GM12874 (cell line): Measurements from ENCODE around the gene NAV2.

Experiments used
- TF ChIP-seq, protein P1 (sequence below): IDR thresholded peaks from 2 replicates; pipeline ENCODE4 v1.5.1; 2011; ENCODE audit warnings: low read depth, mild to moderate bottlenecking, control low read depth, low read length, moderate library complexity; ENCODE audit not compliant: insufficient read depth

The NAV2 gene

DNA sequence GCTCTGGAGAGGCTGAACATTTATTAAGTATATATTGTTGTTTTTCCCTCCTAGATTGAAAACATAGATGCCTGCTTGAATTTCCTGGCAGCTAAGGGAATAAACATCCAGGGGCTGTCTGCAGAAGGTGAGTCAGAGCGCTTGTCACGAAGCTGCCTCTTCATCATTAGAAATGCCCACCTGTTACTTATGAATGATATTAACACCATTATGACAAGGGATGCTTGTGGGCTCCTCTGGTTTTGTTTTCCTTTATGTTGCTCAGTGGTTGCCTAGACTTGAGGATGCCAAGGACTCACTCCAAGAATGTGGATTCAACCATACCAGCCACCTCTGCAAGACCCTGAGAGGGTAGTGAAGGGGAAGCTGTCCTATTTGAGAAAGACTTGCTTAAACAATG, 156.2 kb downstream of the NAV2 start:
- TF ChIP-seq, protein P1, sequence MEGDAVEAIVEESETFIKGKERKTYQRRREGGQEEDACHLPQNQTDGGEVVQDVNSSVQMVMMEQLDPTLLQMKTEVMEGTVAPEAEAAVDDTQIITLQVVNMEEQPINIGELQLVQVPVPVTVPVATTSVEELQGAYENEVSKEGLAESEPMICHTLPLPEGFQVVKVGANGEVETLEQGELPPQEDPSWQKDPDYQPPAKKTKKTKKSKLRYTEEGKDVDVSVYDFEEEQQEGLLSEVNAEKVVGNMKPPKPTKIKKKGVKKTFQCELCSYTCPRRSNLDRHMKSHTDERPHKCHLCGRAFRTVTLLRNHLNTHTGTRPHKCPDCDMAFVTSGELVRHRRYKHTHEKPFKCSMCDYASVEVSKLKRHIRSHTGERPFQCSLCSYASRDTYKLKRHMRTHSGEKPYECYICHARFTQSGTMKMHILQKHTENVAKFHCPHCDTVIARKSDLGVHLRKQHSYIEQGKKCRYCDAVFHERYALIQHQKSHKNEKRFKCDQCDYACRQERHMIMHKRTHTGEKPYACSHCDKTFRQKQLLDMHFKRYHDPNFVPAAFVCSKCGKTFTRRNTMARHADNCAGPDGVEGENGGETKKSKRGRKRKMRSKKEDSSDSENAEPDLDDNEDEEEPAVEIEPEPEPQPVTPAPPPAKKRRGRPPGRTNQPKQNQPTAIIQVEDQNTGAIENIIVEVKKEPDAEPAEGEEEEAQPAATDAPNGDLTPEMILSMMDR: no peak

DNA sequence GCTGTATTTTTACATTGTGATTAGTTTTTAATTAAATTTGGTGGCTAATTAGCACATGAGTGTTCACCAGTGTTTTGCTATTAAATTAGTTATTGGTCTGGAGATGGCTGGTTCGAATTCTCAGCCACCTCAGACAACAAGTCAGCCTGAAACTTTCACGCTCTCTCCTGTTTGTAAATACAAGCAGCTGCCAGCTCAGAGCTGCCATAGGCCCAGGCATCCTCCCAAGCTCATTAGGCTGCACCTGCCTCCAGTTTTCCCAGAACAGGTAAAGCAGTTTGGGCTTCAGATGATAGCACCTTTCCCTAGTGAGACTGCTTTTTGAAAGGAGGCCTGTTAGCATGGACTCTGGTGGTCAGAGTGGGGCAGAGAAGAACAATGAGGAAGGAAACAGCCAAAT, 156.8 kb downstream of the NAV2 start:
- TF ChIP-seq, protein P1: no peak

DNA sequence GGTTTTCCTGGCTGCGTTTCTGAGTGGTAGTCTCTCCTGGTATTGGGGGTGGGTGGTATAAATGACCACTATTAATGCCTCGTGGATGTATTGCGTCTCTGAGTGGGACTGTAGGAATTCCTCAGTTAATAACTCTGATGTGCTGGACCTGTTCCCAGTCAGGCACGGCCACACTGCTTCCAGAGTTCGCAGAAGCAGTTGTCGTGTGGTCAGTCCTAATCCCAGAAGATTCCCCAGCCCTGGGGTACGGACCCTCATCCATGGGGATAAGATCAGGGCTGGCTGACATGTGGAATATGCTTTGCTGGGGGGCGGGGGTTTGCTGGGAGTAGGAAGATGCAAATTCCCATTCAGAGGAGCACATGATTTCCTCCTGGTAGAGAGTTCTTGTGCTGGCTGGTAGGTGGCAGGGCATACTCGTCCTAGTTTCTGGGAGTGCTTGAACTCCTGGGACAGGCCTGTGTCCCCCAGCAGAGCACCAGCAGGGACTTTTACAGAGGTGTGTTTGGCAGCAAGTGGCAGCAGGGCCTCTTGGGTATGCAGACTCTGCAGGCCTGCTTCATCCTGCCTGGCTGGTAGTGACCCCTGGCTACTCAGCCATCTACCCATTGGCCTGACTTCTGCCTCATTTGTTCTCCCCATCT, 157.4 kb downstream of the NAV2 start:
- TF ChIP-seq, protein P1: no peak

DNA sequence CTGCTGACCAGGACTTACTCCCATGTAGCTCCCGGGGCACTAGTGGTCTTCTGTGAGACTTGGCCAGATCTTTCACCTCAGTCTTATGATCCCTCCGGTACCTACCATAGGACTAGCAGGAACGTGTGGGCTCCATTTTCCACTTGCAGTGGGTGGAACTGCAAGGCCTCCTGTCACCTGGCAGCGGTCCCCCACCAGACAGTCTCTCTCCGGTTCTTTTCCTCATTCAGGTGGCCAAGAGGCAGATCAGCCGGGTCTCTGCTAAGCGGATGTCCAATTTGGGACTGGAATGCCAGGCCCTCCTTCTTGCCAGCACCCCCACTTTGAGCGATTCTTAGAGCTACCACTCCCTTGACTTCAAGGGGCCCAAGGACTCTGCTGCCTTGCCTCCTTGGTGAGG, 158.9 kb downstream of the NAV2 start:
- TF ChIP-seq, protein P1: no peak

DNA sequence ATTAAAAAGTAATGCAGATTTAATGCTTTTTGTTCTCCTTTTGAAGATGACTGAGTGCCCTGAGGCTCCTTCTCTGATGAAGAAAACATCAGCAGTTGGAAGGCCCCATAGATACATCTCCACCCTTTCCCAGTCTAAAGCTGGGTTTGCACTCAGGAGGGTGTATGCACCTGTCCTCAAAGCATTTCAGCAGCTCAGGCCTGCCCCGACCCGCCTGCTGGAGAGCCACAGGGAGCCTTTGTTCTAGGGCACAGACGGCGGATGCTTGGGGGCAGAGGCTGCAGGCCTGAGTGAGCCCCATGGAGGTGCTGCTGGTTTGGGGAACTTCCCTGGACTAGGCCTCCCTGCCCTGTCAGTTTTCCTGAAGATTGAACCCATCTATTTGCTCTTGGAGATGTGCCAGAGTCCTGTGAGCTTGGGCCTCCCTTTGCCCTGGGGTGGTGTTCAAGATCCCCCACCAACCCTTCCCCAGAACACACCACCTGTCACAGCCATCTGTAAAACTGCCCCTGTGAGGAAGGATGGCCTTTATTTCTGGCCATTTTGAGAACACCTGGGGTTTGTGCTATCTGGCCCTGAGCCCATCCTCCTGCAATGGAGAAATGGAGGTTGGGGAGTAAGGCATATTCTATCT, 160.0 kb downstream of the NAV2 start:
- TF ChIP-seq, protein P1: no peak

DNA sequence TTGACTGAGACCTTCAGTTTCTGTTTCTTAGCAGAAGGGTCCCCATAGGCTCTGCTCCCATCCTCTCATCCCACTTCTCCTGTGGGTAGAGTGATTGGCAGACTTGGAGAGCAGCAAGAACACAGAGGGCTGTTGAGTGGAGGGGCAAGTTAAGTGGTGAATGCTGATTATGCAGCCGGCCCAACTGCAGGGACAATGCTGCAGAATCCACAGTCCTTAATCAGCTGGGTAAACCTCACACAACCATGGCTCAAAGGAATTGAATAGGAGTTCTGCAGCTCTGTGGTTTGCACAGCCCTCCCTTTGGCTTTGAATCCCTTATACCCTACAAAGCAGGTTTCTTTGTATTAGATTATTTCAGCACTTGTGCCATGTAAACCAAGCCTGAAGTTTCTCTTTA, 161.1 kb downstream of the NAV2 start:
- TF ChIP-seq, protein P1: no peak

DNA sequence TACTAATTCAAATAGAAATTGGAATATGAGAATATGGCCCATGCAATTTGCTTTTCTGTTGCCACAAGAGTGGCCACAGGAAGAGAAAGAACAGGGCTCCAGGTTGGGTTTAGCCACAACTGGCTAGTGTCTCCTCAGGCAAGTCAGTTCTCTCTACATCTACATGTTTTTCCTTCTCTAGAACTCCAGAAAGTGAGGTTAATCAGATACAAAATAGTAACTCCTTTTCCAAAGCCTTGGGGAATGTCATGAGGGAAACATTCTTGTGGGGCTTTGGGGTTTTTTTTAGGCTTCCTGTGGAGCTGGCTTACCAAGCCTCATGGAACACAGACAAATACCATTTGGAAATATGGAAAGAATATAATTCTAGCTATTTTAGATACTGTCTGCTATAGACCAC, 161.6 kb downstream of the NAV2 start:
- TF ChIP-seq, protein P1: no peak
